ENCODE data around the gene GPATCH1.
"Not testable (repeated sequence)": the region's sequence is repeated elsewhere in the genome, so short reads cannot be mapped to it uniquely, and the experiment has no call there.

GPATCH1 gene

DNA sequence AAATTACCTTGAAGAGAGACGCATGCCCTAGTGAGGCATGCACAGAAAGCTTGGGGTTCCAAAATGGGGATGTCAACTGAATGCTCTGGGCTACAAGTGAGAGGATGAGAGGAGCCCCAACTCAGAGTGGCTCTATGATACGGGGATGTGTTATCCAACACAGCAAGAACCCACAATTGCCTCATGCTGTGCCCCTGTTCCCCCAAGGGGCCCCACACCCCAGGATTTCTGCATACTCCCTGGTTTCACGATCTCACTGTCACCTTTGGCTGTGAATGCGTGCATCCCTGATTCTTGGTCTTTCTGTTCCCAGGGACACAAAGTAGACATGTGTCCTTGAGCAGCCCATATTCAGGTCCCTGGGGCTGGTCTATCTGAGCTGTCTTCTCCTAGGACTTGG lies 80.2 kb downstream of the GPATCH1 start:
- in situ Hi-C loops (cut with HindIII; ENCODE audit: low sequenced_read_pairs): no loop called here
- TF ChIP-seq, protein P1, sequence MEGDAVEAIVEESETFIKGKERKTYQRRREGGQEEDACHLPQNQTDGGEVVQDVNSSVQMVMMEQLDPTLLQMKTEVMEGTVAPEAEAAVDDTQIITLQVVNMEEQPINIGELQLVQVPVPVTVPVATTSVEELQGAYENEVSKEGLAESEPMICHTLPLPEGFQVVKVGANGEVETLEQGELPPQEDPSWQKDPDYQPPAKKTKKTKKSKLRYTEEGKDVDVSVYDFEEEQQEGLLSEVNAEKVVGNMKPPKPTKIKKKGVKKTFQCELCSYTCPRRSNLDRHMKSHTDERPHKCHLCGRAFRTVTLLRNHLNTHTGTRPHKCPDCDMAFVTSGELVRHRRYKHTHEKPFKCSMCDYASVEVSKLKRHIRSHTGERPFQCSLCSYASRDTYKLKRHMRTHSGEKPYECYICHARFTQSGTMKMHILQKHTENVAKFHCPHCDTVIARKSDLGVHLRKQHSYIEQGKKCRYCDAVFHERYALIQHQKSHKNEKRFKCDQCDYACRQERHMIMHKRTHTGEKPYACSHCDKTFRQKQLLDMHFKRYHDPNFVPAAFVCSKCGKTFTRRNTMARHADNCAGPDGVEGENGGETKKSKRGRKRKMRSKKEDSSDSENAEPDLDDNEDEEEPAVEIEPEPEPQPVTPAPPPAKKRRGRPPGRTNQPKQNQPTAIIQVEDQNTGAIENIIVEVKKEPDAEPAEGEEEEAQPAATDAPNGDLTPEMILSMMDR (IDR thresholded peaks at IDR 0.05; ENCODE audit: low read depth, low read length, missing control alignments): no peak
- DNase-seq (ENCODE audit: low read depth): no peak
- H3K4me3 ChIP-seq (ENCODE audit: low read depth, low read length): no peak overlapping the region

DNA sequence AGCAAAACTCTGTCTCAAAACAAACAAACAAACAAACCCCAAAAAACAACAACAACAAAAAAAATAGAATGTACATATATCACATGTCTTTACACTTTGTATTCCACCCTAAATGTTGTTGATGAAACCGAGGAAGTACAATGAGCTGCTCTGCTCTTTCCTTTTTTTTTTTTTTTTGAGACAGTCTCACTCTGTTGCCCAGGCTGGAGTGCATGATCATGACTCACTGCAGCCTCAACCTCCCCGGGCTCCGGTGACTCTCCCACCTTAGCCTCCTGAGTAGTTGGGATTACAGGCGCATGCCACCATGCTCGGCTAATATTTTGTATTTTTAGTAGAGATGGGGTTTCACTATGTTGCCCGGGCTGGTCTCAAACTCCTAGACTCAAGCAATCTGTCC lies 82.5 kb downstream of the GPATCH1 start:
- TF ChIP-seq, protein P1 (IDR thresholded peaks at IDR 0.05; ENCODE audit: low read depth, low read length, missing control alignments): no peak
- in situ Hi-C loops (cut with HindIII; ENCODE audit: low sequenced_read_pairs): no loop called here
- DNase-seq (ENCODE audit: low read depth): no peak
- H3K4me3 ChIP-seq (ENCODE audit: low read depth, low read length): no peak overlapping the region

DNA sequence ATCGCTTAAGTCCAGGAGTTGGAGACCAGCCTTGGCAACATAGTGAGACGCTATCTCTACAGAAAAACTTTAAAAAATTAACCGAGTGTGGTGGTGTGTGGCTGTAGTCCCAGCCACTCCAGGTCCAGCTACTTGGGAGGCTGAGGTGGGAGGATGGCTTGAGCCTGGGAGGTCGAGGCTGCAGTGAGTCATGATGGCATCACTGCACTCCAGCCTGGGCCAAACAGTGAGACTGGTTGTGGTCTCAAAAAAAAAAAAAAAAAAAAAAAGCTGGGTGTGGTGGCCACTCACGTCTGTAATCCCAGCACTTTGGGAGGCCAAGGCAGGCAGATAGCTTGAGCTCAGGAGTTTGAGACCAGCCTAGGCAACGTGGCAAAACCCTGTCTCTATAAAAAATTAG lies 85.1 kb downstream of the GPATCH1 start:
- in situ Hi-C loops (cut with HindIII; ENCODE audit: low sequenced_read_pairs); H3K4me3 ChIP-seq (ENCODE audit: low read depth, low read length); DNase-seq (ENCODE audit: low read depth): not testable (repeated sequence)

DNA sequence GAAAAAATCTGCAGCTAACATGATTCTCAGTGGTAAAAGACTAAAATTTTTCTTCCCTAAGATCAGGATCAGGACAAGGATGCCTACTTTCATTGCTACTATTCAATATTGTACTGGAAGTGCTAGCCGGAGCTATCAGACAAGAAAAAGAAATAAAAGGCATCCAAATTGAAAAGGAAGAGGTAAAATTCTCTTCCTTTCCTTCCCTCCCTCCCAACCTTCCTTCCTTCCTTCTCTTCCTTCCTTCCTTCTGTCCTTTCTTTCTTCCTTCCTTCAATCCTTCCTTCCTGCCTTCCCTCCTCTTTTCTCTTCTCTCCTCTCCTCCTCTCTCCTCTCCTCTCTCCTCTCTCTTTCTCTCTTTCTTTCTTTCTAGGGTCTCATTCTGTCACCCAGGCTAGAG lies 86.5 kb downstream of the GPATCH1 start:
- TF ChIP-seq, protein P1 (IDR thresholded peaks at IDR 0.05; ENCODE audit: low read depth, low read length, missing control alignments): no peak
- DNase-seq (ENCODE audit: low read depth): no peak
- in situ Hi-C loops (cut with HindIII; ENCODE audit: low sequenced_read_pairs): no loop called here
- H3K4me3 ChIP-seq (ENCODE audit: low read depth, low read length): no peak overlapping the region

DNA sequence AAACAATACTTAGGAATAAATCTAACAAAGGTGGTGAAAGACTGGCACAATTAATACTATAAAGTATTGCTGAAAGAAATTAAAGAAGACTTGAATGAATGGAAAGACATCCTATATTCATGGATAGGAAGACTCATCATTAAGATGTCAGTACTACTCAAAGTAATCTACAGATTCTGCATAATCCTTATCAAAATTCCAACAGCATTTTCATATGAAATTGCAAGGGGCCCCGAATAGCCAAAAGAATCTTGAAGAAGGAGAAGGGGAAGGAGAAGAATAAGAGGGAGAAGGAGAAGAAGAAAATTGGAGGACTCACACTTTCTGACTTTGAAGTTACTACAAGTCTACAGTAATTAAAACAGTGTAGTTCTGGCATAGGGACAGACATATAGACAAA lies 87.5 kb downstream of the GPATCH1 start:
- H3K4me3 ChIP-seq (ENCODE audit: low read depth, low read length): no peak overlapping the region
- TF ChIP-seq, protein P1 (IDR thresholded peaks at IDR 0.05; ENCODE audit: low read depth, low read length, missing control alignments): no peak
- in situ Hi-C loops (cut with HindIII; ENCODE audit: low sequenced_read_pairs): no loop called here
- DNase-seq (ENCODE audit: low read depth): no peak

DNA sequence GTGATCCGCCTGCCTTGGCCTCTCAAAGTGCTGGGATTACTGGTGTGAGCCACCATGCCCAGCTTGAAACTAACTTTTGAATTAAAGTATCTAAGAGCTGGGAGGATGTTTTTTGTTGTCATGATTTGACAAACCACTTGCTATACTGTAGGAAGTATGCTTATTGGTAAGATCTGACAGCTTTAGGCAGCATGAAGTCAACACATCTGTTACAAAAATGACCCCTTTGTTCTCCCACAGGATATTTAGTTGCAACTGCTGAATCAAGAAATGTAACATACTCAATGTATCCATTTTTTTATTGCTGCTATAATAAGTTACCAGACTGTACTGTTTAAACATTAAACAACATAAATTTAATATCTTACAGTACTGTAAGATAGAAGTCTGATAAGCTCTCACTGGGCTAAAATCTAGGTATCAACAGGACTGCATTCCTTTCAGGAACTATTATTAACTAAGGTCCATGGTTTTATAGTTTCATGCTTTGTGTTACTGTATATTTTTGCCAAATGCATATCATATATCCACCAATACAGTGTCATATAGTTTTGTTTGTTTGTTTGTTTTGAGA lies 90.3 kb downstream of the GPATCH1 start:
- no peak overlapping the region for H3K4me3 ChIP-seq (ENCODE audit: low read depth, low read length)
- in situ Hi-C loops (cut with HindIII; ENCODE audit: low sequenced_read_pairs): no loop called here
- TF ChIP-seq, protein P1 (IDR thresholded peaks at IDR 0.05; ENCODE audit: low read depth, low read length, missing control alignments): no peak
- no peak for DNase-seq (ENCODE audit: low read depth)

DNA sequence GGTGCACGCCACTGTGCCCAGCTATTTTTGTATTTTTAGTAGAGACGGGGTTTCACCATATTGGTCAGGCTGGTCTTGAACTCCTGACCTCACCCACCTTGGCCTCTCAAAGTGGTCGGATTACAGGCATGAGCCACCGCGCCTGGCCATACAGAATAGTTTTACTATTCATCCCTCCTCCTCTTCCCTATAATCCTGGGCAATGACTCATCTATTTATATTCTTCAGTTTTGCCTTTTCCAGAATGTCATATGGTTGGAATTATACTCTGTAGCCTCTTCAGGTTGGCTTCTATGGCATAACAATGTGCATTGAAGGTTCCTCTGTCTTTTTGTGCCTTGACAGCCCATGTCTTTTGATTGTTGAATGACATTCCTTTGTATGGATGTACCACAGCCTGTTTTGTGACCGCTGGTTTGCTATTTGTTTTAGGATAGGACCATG lies 91.0 kb downstream of the GPATCH1 start:
- DNase-seq (ENCODE audit: low read depth): no peak
- H3K4me3 ChIP-seq (ENCODE audit: low read depth, low read length): no peak overlapping the region
- in situ Hi-C loops (cut with HindIII; ENCODE audit: low sequenced_read_pairs): no loop called here
- TF ChIP-seq, protein P1 (IDR thresholded peaks at IDR 0.05; ENCODE audit: low read depth, low read length, missing control alignments): no peak
